SK-N-MC (cell line): ENCODE measurements around the gene KRTAP5-3.

Source experiments
- EZH2 ChIP-seq: fragments of 200-600 bp; sonication (generic); IDR thresholded peaks from one replicate; pipeline ENCODE4 v1.6.1; 2017; ENCODE audit warnings: antibody characterized with exemption
- POLR2AphosphoS5 ChIP-seq: IDR thresholded peaks from 2 replicates; pipeline ENCODE4 v1.6.1; 2012; ENCODE audit warnings: mild to moderate bottlenecking, low read depth, low read length, borderline replicate concordance

GRCh38 chr11:1569251-1569780 is 38.9 kb downstream of the KRTAP5-3 start:
- no peak for TF ChIP-seq EZH2
- TF ChIP-seq POLR2AphosphoS5 = no peak
